Natural killer cell (primary cell): ENCODE results near the gene COTL1. TPM values are rescaled to one million over a fixed set of nuclear protein-coding genes. Genes with fewer than 3 reads are reported as not detected.
A peak's percentile ranks its signal among the peaks of the same experiment; 100 is the strongest.

ENCODE experiments used
- ATAC-seq, 3 donors: fragments of 150-1000 bp in 2 of 3; fragments of 200-7000 bp in 1 of 3; cut with Tn5 transposase; 1 replicate in 1 of 3; 2 replicates in 2 of 3; pipeline ENCODE4 v1.10.0; 2021; ENCODE audit warnings: mild to moderate bottlenecking in 2 of 3, moderate library complexity in 2 of 3
- DNase-seq, 2 donors: peaks; one replicate each; pipeline versions ENCODE4 v3.0.0 to v3.0.0-alpha.2; 2013 to 2021; ENCODE audit warnings: mixed read lengths in 1 of 2
- H3K27ac ChIP-seq: one replicate; pipeline ENCODE4 v1.5.1; 2013; ENCODE audit warnings: mild to moderate bottlenecking, low read length
- H3K27me3 ChIP-seq: one replicate; pipeline ENCODE4 v1.6.1; 2013; ENCODE audit warnings: low read length; ENCODE audit not compliant: control insufficient read depth, insufficient read depth
- H3K36me3 ChIP-seq: one replicate; pipeline ENCODE4 v1.6.1; 2013; ENCODE audit warnings: low read length; ENCODE audit not compliant: control insufficient read depth, insufficient read depth
- H3K4me1 ChIP-seq: one replicate; pipeline ENCODE4 v1.6.1; 2013; ENCODE audit warnings: low read length; ENCODE audit not compliant: control insufficient read depth, insufficient read depth
- H3K4me3 ChIP-seq: one replicate; pipeline ENCODE4 v1.5.1; 2013; ENCODE audit warnings: low read length
- H3K9me3 ChIP-seq: one replicate; pipeline ENCODE4 v1.6.1; 2013; ENCODE audit warnings: low read length; ENCODE audit not compliant: control insufficient read depth, insufficient read depth
- H3K27ac Mint-ChIP-seq, 2 donors: one replicate each; pipeline ENCODE4 v1.8.0; 2022; ENCODE audit warnings: mild to moderate bottlenecking in 2 of 2, mixed read lengths in 2 of 2, moderate library complexity in 1 of 2
- H3K27me3 Mint-ChIP-seq, 2 donors: one replicate each; pipeline ENCODE4 v1.8.0; 2022; ENCODE audit warnings: low read depth in 2 of 2, mixed read lengths in 2 of 2
- H3K36me3 Mint-ChIP-seq: one replicate; pipeline ENCODE4 v1.8.0; 2022; ENCODE audit warnings: mixed read lengths
- H3K4me1 Mint-ChIP-seq, 2 donors: one replicate each; pipeline ENCODE4 v1.8.0; 2022; ENCODE audit warnings: mixed read lengths in 2 of 2
- H3K4me3 Mint-ChIP-seq: one replicate; pipeline ENCODE4 v1.8.0; 2022; ENCODE audit warnings: mild to moderate bottlenecking, moderate library complexity, mixed read lengths
- H3K9me3 Mint-ChIP-seq, 2 donors: one replicate each; pipeline ENCODE4 v1.8.0; 2022; ENCODE audit warnings: mixed read lengths in 2 of 2
- WGBS: methylation state at CpG from one replicate; pipeline ENCODE4 v1.1.7; 2013; ENCODE audit warnings: missing lambda C conversion rate; ENCODE audit not compliant: insufficient coverage; 5-methylcytosine and 5-hydroxymethylcytosine counted together
- intact Hi-C: fragments of 100-400 bp; cut with micrococcal nuclease; formaldehyde crosslinking; loops from one replicate; pipeline ENCODE4 v1.14.2; 2022
- total RNA-seq, 4 donors: library from RNA; stranded (reverse); fragments of 120-200 nt in 1 of 4; gene quantifications; one replicate each; pipeline versions ENCODE4 v1.2.3 to v1.2.4, GENCODE V29; 2013 to 2022
- TF ChIP-seq, protein P1 (sequence below): fragments of 200-600 bp; IDR thresholded peaks from one replicate; pipeline ENCODE4 v1.8.0; 2022; ENCODE audit warnings: antibody characterized with exemption

Gene COTL1
- total RNA-seq, 3 donors from 2014 or later (not counting 1 experiment from before 2014, with no cell fraction given), result 43.7 to 187 (median 116) TPM

DNA sequence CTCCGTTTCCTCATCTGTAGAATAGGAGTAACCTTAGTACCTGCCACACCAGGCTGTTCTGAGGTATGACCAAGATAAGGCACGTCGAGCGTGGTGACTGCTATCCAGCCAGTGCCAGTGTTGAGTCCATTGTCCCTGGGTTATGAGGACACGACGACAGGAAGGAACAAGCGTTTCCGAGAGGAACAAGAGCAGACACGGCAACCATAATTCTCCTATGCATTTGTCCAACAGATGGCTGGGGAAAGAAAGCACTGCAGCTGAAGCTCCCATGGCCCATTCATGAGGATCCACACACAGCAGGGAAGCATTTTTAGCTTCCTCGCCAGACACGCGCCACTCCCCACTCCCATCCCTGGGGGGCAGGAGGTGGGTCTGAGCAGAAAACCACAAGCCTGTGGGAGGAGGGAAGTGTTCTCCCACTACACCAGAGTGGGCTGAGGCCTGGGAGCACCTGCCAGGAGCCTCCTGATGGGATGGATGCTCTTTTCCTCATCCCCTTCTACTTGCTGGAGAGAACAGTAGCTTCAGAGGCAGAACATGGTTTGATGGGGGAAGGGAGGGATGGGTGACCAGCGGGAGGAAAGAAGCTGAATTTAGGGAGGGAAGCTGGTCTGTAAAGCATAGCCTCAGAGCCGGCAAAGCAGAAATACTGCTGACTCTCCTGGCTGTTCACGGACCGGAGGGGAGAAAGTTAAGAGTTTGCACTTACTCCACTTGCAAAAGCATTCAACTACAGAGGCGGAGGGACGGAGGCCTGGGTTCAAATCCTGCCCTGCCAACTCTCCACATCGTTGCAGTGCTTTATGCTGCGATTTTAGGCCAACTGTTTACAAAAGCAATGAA lies 2.7 kb downstream of the COTL1 start:
- TF ChIP-seq, protein P1, sequence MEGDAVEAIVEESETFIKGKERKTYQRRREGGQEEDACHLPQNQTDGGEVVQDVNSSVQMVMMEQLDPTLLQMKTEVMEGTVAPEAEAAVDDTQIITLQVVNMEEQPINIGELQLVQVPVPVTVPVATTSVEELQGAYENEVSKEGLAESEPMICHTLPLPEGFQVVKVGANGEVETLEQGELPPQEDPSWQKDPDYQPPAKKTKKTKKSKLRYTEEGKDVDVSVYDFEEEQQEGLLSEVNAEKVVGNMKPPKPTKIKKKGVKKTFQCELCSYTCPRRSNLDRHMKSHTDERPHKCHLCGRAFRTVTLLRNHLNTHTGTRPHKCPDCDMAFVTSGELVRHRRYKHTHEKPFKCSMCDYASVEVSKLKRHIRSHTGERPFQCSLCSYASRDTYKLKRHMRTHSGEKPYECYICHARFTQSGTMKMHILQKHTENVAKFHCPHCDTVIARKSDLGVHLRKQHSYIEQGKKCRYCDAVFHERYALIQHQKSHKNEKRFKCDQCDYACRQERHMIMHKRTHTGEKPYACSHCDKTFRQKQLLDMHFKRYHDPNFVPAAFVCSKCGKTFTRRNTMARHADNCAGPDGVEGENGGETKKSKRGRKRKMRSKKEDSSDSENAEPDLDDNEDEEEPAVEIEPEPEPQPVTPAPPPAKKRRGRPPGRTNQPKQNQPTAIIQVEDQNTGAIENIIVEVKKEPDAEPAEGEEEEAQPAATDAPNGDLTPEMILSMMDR, result no peak
- peak in 1 of 2 donors; percentile 20 for DNase-seq
- Histone ChIP-seq H3K36me3 (peaks cover 7% of the 10 kb centered on the region), H3K27ac (no peak overlapping the region), H3K4me1 (peaks cover 56% of the 10 kb centered on the region), H3K4me3 (no peak overlapping the region), H3K27me3 (no peaks in the 10 kb centered on the region), H3K9me3 (peaks cover 2% of the 10 kb centered on the region)
- Mint-ChIP-seq H3K27ac (no peak overlapping the region), H3K27me3 (peaks cover 0 to 16% of the 10 kb centered on the region in 2 donors), H3K4me3 (peak overlapping the region; percentile 21), H3K4me1 (peaks cover 12 to 30% of the 10 kb centered on the region in 2 donors), H3K36me3 (no peaks in the 10 kb centered on the region), H3K9me3 (no peaks in the 10 kb centered on the region)
- intact Hi-C loops, result no loop called here
- 82% methylated on average over 20 of the region's 20 CpGs for WGBS
- ATAC-seq, result no peak

DNA sequence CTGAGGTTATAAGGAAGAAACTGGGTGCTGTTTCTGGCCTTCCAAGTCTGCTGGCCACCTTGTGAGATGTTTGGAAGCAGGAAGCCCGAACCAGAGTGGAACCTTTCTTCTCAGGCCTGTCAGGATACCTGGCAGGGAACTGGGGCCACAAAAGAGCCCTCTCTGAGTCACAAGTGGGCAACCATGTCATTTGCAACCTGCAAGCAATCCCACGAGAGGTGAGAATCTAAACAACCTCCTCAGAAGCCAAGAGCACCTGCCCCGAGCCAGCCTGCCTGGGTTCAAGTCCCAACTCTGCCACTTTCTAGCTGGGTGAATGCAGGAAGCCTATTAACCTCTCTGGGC lies 3.3 kb downstream of the COTL1 start:
- Mint-ChIP-seq H3K36me3 (no peaks in the 10 kb centered on the region), H3K9me3 (no peaks in the 10 kb centered on the region), H3K4me1 (peaks cover 12 to 30% of the 10 kb centered on the region in 2 donors), H3K4me3 (no peak overlapping the region), H3K27me3 (peaks cover 0 to 16% of the 10 kb centered on the region in 2 donors), H3K27ac (no peak overlapping the region)
- WGBS, result 75% methylated on average over 3 of the region's 3 CpGs
- no peak overlapping the region for H3K27ac ChIP-seq
- H3K4me1 ChIP-seq, result peaks cover 61% of the 10 kb centered on the region
- no peak for ATAC-seq
- TF ChIP-seq, protein P1, result no peak
- H3K4me3 ChIP-seq, result no peak overlapping the region
- H3K9me3 ChIP-seq, result peaks cover 3% of the 10 kb centered on the region
- H3K27me3 ChIP-seq, result no peaks in the 10 kb centered on the region
- H3K36me3 ChIP-seq, result peaks cover 7% of the 10 kb centered on the region
- peak in 1 of 2 donors; percentile 31 for DNase-seq
- intact Hi-C loops, result no loop called here

DNA sequence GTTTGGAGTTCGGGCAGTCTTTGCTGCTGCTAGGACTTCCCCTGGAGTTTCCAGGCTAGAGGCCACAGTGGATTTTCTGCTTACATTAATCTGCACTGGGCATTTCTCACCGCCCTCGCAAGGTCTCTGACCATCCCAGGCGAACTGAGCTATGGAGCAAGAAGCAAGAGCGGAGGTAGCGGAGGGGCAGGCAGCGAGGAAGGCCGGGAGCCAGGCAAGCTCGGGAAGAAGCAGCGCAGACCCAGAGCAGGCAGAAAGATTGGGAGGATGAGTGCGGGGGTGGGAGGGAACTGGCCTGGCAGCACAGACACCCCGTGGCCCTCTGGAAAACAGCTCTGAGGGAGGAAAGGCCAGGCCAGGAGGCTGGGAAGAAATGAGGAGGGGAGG lies 3.8 kb downstream of the COTL1 start:
- no peak for ATAC-seq
- no peak for DNase-seq
- H3K4me3 ChIP-seq, result no peak overlapping the region
- H3K9me3 ChIP-seq, result peaks cover 3% of the 10 kb centered on the region
- no peaks in the 10 kb centered on the region for H3K36me3 Mint-ChIP-seq
- H3K9me3 Mint-ChIP-seq, result no peaks in the 10 kb centered on the region
- 89% methylated on average over 12 of the region's 12 CpGs for WGBS
- no peaks in the 10 kb centered on the region for H3K27me3 ChIP-seq
- peaks cover 10% of the 10 kb centered on the region for H3K36me3 ChIP-seq
- peaks cover 66% of the 10 kb centered on the region for H3K4me1 ChIP-seq
- no peak overlapping the region for H3K4me3 Mint-ChIP-seq
- H3K27ac ChIP-seq, result no peak overlapping the region
- peaks cover 0 to 16% of the 10 kb centered on the region in 2 donors for H3K27me3 Mint-ChIP-seq
- H3K27ac Mint-ChIP-seq, result peak overlapping the region in 1 of 2 donors; percentile 6
- intact Hi-C loops, result no loop called here
- TF ChIP-seq, protein P1, result no peak
- H3K4me1 Mint-ChIP-seq, result peaks cover 12 to 34% of the 10 kb centered on the region in 2 donors
